Measurements from ENCODE around the gene TXLNA.
"Not testable (repeated sequence)": the region's sequence is repeated elsewhere in the genome, so short reads cannot be mapped to it uniquely, and the experiment has no call there.

TXLNA gene

DNA sequence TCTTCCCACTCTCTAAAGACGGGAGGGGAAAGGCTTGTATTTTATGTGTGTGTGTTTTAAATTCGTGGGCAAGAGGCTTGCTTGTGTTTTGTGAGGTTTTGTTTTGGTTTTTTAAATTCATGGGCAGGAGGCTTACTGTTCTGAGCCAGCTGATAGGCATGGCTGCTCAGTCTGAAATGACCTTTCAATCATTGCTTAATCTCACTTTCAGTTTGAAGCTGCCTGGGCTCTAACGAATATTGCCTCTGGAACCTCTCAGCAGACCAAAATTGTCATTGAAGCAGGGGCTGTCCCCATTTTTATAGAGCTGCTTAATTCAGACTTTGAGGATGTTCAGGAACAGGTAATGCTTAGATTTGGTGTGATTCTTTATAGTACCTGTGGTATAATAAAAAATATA is 20.3 kb upstream of the TXLNA start:
- Histone ChIP-seq H3K27ac (ENCODE audit: low read depth, low read length) (no peak overlapping the region), H3K27me3 (ENCODE audit: control insufficient read depth in 5 of 5, insufficient read depth in 4 of 5, low read length in 5 of 5) (no peaks in the 10 kb centered on the region), H3K4me3 (ENCODE audit: low read depth in 1 of 5, low read length in 5 of 5) (no peak overlapping the region), H3K36me3 (ENCODE audit: control insufficient read depth in 5 of 5, insufficient read depth in 5 of 5, low read length in 5 of 5) (peaks cover 47 to 90% (median 78%) of the 10 kb centered on the region in 5 donors), H3K9ac (ENCODE audit: low read length in 5 of 5) (no peak overlapping the region), H3K9me3 (ENCODE audit: control insufficient read depth in 5 of 5, low read length in 5 of 5) (no peaks in the 10 kb centered on the region), H3K4me1 (ENCODE audit: control insufficient read depth in 5 of 5, insufficient read depth in 5 of 5, low read length in 5 of 5) (no peaks in the 10 kb centered on the region)

- Histone ChIP-seq H3K4me3 (ENCODE audit: low read depth in 1 of 5, low read length in 5 of 5) (no peak overlapping the region), H3K36me3 (ENCODE audit: control insufficient read depth in 5 of 5, insufficient read depth in 5 of 5, low read length in 5 of 5) (peaks cover 35 to 86% (median 70%) of the 10 kb centered on the region in 5 donors), H3K27ac (ENCODE audit: low read depth, low read length) (no peak overlapping the region), H3K4me1 (ENCODE audit: control insufficient read depth in 5 of 5, insufficient read depth in 5 of 5, low read length in 5 of 5) (no peaks in the 10 kb centered on the region), H3K9ac (ENCODE audit: low read length in 5 of 5) (no peak overlapping the region), H3K27me3 (ENCODE audit: control insufficient read depth in 5 of 5, insufficient read depth in 4 of 5, low read length in 5 of 5) (no peaks in the 10 kb centered on the region), H3K9me3 (ENCODE audit: control insufficient read depth in 5 of 5, low read length in 5 of 5) (no peaks in the 10 kb centered on the region)
Observed at GRCh38 chr1:32163405-32163804, 16.1 kb upstream of the TXLNA start.

DNA sequence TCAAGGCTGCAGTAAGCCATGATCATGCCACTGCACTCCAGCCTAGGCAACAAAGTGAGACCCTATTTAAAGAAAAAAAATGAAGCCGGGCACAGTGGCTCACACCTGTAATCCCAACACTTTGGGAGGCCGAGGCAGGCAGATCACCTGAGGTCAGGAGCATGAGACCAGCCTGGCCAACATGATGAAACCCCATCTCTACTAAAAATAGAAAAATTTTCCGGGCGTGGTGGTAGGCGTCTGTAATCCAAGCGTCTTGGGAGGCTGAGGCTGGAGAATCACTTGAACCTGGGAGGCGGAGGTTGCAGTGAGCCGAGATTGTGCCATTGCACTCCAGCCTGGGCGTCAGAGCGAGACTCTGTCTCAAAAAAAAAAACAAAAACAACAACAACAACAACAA is 13.8 kb upstream of the TXLNA start:
- H3K4me3 ChIP-seq (ENCODE audit: low read depth in 1 of 5, low read length in 5 of 5); H3K9me3 ChIP-seq (ENCODE audit: control insufficient read depth in 5 of 5, low read length in 5 of 5); H3K27ac ChIP-seq (ENCODE audit: low read depth, low read length); H3K27me3 ChIP-seq (ENCODE audit: control insufficient read depth in 5 of 5, insufficient read depth in 4 of 5, low read length in 5 of 5); H3K9ac ChIP-seq (ENCODE audit: low read length in 5 of 5); H3K4me1 ChIP-seq (ENCODE audit: control insufficient read depth in 5 of 5, insufficient read depth in 5 of 5, low read length in 5 of 5): not testable (repeated sequence)
- peaks cover 36 to 83% (median 69%) of the 10 kb centered on the region in 5 donors for H3K36me3 ChIP-seq (ENCODE audit: control insufficient read depth in 5 of 5, insufficient read depth in 5 of 5, low read length in 5 of 5)

GRCh38 chr1:32170991-32171390 is 8.5 kb upstream of the TXLNA start:
- Histone ChIP-seq H3K4me1 (ENCODE audit: control insufficient read depth in 5 of 5, insufficient read depth in 5 of 5, low read length in 5 of 5) (no peaks in the 10 kb centered on the region), H3K36me3 (ENCODE audit: control insufficient read depth in 5 of 5, insufficient read depth in 5 of 5, low read length in 5 of 5) (peaks cover 18 to 75% (median 62%) of the 10 kb centered on the region in 5 donors), H3K9me3 (ENCODE audit: control insufficient read depth in 5 of 5, low read length in 5 of 5) (no peaks in the 10 kb centered on the region), H3K9ac (ENCODE audit: low read length in 5 of 5) (no peak overlapping the region), H3K27ac (ENCODE audit: low read depth, low read length) (no peak overlapping the region), H3K4me3 (ENCODE audit: low read depth in 1 of 5, low read length in 5 of 5) (no peak overlapping the region), H3K27me3 (ENCODE audit: control insufficient read depth in 5 of 5, insufficient read depth in 4 of 5, low read length in 5 of 5) (no peaks in the 10 kb centered on the region)

DNA sequence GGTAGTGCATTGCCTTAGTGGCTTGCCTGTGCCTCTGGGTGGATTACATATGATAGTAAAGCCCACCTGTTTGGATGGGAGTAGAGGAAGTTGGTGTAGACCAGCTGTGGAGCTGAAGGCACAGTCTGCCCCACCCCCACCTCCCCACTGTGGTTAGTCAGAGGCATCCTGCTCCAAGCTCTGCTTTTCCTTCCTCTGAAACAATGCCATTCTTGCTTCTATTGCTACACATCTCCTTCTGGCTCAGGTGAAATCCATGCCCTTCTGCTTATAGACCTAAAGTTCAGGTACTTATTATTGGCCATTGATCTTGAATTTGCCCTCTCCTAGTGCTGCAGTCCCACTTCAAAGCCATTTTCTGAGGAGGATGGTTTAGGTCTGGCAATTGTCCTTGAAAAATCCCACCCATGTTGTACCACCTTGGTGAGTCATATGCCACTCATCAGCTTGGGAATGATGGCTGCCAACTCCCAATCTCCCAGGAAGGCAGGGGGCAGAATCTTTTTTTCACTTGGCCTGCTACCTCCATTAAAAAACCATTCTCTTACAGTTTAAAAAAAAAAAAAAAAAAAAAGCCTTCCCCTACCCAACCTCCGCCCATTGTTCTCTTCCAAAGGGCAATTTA is 6.7 kb upstream of the TXLNA start:
- Histone ChIP-seq H3K36me3 (ENCODE audit: control insufficient read depth in 5 of 5, insufficient read depth in 5 of 5, low read length in 5 of 5) (peaks cover 11 to 61% (median 49%) of the 10 kb centered on the region in 5 donors), H3K27me3 (ENCODE audit: control insufficient read depth in 5 of 5, insufficient read depth in 4 of 5, low read length in 5 of 5) (no peaks in the 10 kb centered on the region), H3K27ac (ENCODE audit: low read depth, low read length) (no peak overlapping the region), H3K9ac (ENCODE audit: low read length in 5 of 5) (no peak overlapping the region), H3K9me3 (ENCODE audit: control insufficient read depth in 5 of 5, low read length in 5 of 5) (no peaks in the 10 kb centered on the region), H3K4me1 (ENCODE audit: control insufficient read depth in 5 of 5, insufficient read depth in 5 of 5, low read length in 5 of 5) (no peaks in the 10 kb centered on the region), H3K4me3 (ENCODE audit: low read depth in 1 of 5, low read length in 5 of 5) (no peak overlapping the region)

GRCh38 chr1:32178380-32179192 is 889 bp upstream of the TXLNA start:
- Histone ChIP-seq H3K27me3 (ENCODE audit: control insufficient read depth in 5 of 5, insufficient read depth in 4 of 5, low read length in 5 of 5) (no peaks in the 10 kb centered on the region), H3K4me3 (ENCODE audit: low read depth in 1 of 5, low read length in 5 of 5) (peak overlapping the region; percentile 72 to 82 (median 74)), H3K9me3 (ENCODE audit: control insufficient read depth in 5 of 5, low read length in 5 of 5) (no peaks in the 10 kb centered on the region), H3K27ac (ENCODE audit: low read depth, low read length) (peak overlapping the region; percentile 99), H3K4me1 (ENCODE audit: control insufficient read depth in 5 of 5, insufficient read depth in 5 of 5, low read length in 5 of 5) (peaks cover 9 to 42% (median 37%) of the 10 kb centered on the region in 5 donors), H3K36me3 (ENCODE audit: control insufficient read depth in 5 of 5, insufficient read depth in 5 of 5, low read length in 5 of 5) (peaks cover 0 to 18% (median 8%) of the 10 kb centered on the region in 5 donors), H3K9ac (ENCODE audit: low read length in 5 of 5) (peak overlapping the region; percentile 22 to 96 (median 79))

DNA sequence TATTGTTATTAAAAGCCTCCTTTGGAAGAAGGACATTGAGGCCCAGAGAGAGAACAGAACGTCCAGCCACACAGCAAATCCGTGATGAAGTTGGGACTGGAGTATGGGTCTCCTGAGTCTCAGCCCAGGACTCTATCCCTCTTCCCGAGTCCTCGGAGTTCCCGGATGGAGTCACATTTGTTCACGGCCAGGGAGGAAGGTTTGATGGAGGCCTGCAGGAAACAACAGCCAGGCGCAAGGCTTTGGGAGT is 357 bp upstream of the TXLNA start:
- Histone ChIP-seq H3K9me3 (ENCODE audit: control insufficient read depth in 5 of 5, low read length in 5 of 5) (no peaks in the 10 kb centered on the region), H3K4me1 (ENCODE audit: control insufficient read depth in 5 of 5, insufficient read depth in 5 of 5, low read length in 5 of 5) (peaks cover 9 to 43% (median 40%) of the 10 kb centered on the region in 5 donors), H3K9ac (ENCODE audit: low read length in 5 of 5) (peak overlapping the region; percentile 22 to 96 (median 79)), H3K27ac (ENCODE audit: low read depth, low read length) (peak overlapping the region; percentile 99), H3K27me3 (ENCODE audit: control insufficient read depth in 5 of 5, insufficient read depth in 4 of 5, low read length in 5 of 5) (no peaks in the 10 kb centered on the region), H3K4me3 (ENCODE audit: low read depth in 1 of 5, low read length in 5 of 5) (peak overlapping the region; percentile 72 to 82 (median 74)), H3K36me3 (ENCODE audit: control insufficient read depth in 5 of 5, insufficient read depth in 5 of 5, low read length in 5 of 5) (peaks cover 0 to 17% (median 9%) of the 10 kb centered on the region in 5 donors)

- Histone ChIP-seq H3K4me3 (ENCODE audit: low read depth in 1 of 5, low read length in 5 of 5) (peak overlapping the region; percentile 72 to 82 (median 74)), H3K4me1 (ENCODE audit: control insufficient read depth in 5 of 5, insufficient read depth in 5 of 5, low read length in 5 of 5) (peaks cover 9 to 53% (median 46%) of the 10 kb centered on the region in 5 donors), H3K27ac (ENCODE audit: low read depth, low read length) (peak overlapping the region; percentile 99), H3K9ac (ENCODE audit: low read length in 5 of 5) (peak overlapping the region; percentile 32 to 97 (median 92)), H3K36me3 (ENCODE audit: control insufficient read depth in 5 of 5, insufficient read depth in 5 of 5, low read length in 5 of 5) (peaks cover 5 to 27% (median 19%) of the 10 kb centered on the region in 5 donors), H3K9me3 (ENCODE audit: control insufficient read depth in 5 of 5, low read length in 5 of 5) (no peaks in the 10 kb centered on the region), H3K27me3 (ENCODE audit: control insufficient read depth in 5 of 5, insufficient read depth in 4 of 5, low read length in 5 of 5) (no peaks in the 10 kb centered on the region)
Observed at GRCh38 chr1:32180186-32181060, 948 bp downstream of the TXLNA start.

GRCh38 chr1:32181065-32181464 is 1.6 kb downstream of the TXLNA start:
- Histone ChIP-seq H3K4me1 (ENCODE audit: control insufficient read depth in 5 of 5, insufficient read depth in 5 of 5, low read length in 5 of 5) (peaks cover 9 to 53% (median 46%) of the 10 kb centered on the region in 5 donors), H3K27ac (ENCODE audit: low read depth, low read length) (peak overlapping the region; percentile 99), H3K36me3 (ENCODE audit: control insufficient read depth in 5 of 5, insufficient read depth in 5 of 5, low read length in 5 of 5) (peaks cover 5 to 33% (median 21%) of the 10 kb centered on the region in 5 donors), H3K4me3 (ENCODE audit: low read depth in 1 of 5, low read length in 5 of 5) (peak overlapping the region; percentile 72 to 82 (median 74)), H3K27me3 (ENCODE audit: control insufficient read depth in 5 of 5, insufficient read depth in 4 of 5, low read length in 5 of 5) (no peaks in the 10 kb centered on the region), H3K9me3 (ENCODE audit: control insufficient read depth in 5 of 5, low read length in 5 of 5) (no peaks in the 10 kb centered on the region), H3K9ac (ENCODE audit: low read length in 5 of 5) (peak overlapping the region; percentile 32 to 97 (median 92))
